Posterior vena cava (tissue), 2 donors: ENCODE data around the gene PAPPA. TPM values are rescaled to one million over a fixed set of nuclear protein-coding genes. Genes with fewer than 3 reads are reported as not detected.

Experiments used
- DNase-seq: peaks from one replicate; pipeline ENCODE4 v3.0.0-alpha.2; 2020; ENCODE audit warnings: low spot score
- intact Hi-C, 2 donors: fragments of 100-400 bp; cut with DNase I; formaldehyde crosslinking; loops; one replicate each; pipeline versions ENCODE4 v1.14.1 to v1.14.2; 2022 to 2023
- total RNA-seq, 2 donors: library from RNA; stranded (reverse); fragmentation: NEBNext Ultra II Directional; extraction: Animal tissue kit (Norgen Biotek cat#: 25700); gene quantifications; one replicate each; pipeline ENCODE4 v1.2.1, GENCODE V29; 2021
- donor health status: DM: yes; HTN: yes; CAD: no.
- donor health status: DM: yes; HTN: yes; CAD: no.

The PAPPA gene
- total RNA-seq, 2 donors from 2014 or later = 9.9 to 15.3 TPM

- no peak for DNase-seq
- intact Hi-C loops = no loop called here
These were observed 14.6 kb downstream of the PAPPA start for GRCh38 chr9:116168231-116168630.

DNA sequence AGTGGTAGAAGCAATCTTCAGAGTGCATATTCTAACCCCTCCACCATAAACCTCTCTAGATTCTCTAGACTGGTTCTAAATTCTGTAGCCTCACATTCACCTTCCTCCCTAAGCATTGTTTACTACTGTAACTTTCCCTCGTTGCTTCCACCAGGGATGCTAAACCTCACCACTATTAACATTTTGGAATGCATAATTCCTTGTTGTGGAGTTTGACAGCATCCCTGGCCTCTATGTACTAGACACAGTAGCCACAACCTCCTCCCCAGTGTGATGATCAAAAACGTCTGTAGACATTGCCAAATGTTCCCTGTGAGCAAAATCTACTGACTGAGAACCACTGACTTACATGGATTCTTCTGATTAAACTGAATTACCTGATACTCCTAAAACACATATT lies 18.6 kb downstream of the PAPPA start:
- DNase-seq = no peak
- intact Hi-C loops = no loop called here

GRCh38 chr9:116174347-116174746 lies 20.8 kb downstream of the PAPPA start:
- DNase-seq = no peak
- intact Hi-C loops = no loop called here

- intact Hi-C loops = loop anchor here in 1 of 2 donors (5.0 kb wide), 1 partner anchor 982 kb away; no protein-coding TSS in a partner anchor
- no peak for DNase-seq
These were observed 22.0 kb downstream of the PAPPA start for GRCh38 chr9:116175614-116176013.

DNA sequence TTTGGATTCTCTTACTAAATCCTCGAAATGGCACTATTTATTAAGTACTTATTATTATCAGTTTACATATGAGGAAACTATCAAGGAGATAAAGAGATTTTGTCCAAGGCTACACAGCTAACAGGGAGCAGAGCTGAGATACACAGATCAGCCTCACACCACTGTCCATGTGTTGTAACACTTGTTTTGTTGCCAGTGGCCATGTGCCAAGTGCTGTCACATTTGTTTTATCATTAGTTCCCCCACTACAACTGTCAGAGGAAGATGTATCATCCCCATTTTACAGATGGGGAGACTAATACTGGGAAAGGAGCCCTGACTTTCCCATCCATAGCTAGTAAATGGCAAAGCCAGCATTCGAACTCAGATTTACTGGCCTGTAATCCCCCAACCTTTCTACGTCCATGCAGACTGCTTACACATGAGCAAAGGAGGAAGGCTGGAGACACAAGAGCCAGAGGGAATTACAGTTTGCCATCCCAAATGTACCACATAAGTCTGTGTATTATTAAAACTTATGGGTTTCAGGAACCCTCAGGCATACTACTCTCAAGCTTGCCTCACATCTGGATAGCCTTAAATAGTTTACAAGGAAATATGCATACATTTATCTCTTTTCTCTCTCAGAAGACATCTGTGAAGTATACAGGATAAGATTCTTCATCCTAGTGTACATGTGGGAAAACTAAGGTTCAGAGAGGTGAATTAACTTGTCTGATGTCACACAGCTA lies 25.1 kb downstream of the PAPPA start:
- no peak for DNase-seq

GRCh38 chr9:116179568-116179967 lies 26.0 kb downstream of the PAPPA start:
- intact Hi-C loops = loop anchor here in 1 of 2 donors (5.0 kb wide), 1 partner anchor 978 kb away; no protein-coding TSS in a partner anchor
- DNase-seq = no peak

More for the DNA sequence above, 25.1 kb downstream of the PAPPA start:
- intact Hi-C loops = loop anchor here in 1 of 2 donors (5.0 kb wide), 1 partner anchor 979 kb away; no protein-coding TSS in a partner anchor

- intact Hi-C loops = no loop called here
- no peak for DNase-seq
These were observed 28.4 kb downstream of the PAPPA start for GRCh38 chr9:116181853-116182610.

DNA sequence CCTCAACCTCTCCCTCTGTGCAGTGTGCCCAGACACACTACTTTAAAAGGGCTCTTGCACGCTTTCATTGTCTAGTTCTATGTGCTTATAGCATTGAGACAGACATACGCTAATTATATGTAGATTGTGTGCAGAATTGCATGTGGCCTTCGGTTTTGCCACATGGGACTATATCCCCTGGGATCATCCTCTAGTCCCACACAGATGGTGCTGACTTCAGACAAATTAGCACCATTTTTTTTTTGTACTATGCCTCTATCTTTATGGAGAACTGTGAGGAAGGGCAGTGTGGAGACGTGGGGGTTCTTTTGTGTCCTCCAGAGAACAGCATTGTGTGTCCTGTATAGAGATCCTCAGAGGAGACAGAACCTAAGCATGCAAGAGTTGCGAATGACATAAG lies 29.3 kb downstream of the PAPPA start:
- intact Hi-C loops = no loop called here
- DNase-seq = no peak

GRCh38 chr9:116187570-116188170 lies 34.1 kb downstream of the PAPPA start:
- intact Hi-C loops = no loop called here
- DNase-seq = no peak

GRCh38 chr9:116189683-116190082 lies 36.1 kb downstream of the PAPPA start:
- intact Hi-C loops = no loop called here
- no peak for DNase-seq

- DNase-seq = no peak
- intact Hi-C loops = no loop called here
These were observed 37.2 kb downstream of the PAPPA start for GRCh38 chr9:116190637-116191396.

DNA sequence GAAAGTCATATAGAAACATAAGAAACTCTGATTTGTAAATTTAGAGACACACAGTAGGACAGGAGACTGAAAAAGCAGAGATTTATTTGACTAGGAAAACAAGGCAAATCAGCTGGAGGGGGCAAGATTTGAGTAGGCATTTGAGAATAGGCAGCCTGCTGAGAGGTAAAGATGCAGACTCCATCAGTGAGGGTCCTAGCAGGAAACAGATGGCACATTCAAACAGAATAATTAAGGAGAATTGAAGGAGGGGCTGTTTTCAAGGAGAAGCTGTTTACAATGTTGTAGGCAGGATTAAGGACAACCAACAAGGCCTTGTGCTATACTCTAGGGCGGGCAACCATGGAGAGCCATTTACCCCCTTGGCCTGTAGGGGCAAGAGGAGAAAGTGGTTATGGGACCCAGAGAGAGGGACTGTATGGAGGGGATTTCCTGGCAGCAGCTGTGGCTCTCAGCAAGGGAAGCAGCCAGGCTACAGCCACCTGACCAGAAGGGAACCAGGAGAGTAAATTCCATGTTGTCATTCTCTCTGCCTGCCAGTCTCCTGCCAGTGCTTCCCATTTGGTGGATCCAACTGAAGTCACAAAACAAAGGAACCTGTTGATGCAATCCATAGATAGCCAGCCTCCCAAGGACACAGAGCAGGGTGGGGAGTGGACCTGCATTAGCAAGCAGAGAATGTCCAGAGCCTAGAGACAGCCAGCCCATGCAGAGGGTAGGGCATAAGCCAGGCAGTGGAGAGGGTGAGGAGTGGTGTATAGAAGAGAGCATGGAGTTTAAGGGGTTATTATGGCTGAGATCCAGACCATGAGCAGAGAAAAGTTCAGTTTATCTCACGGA lies 38.2 kb downstream of the PAPPA start:
- intact Hi-C loops = no loop called here
- DNase-seq = no peak

DNA sequence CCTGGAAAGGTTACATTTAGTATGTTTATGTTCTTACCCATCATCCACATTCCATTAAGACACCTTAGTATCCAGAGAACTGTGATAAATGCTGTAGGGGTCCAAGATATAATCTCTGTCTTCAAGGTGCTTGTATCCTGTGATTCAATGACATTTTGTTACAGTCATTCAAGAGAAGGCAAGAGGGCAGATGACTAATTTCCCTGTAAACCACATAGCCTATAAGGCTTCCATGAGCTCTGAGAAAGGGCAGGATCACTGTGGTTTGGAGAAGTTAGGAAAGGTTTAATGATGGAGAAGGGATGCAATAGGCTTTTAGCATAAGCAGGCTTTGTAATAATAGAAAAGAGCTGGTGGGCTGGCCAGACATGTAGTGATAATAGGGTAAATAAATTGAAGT lies 40.0 kb downstream of the PAPPA start:
- no peak for DNase-seq
- intact Hi-C loops = no loop called here

GRCh38 chr9:116196806-116197205 lies 43.2 kb downstream of the PAPPA start:
- intact Hi-C loops = no loop called here

GRCh38 chr9:116198344-116198743 lies 44.8 kb downstream of the PAPPA start:
- intact Hi-C loops = no loop called here
- no peak for DNase-seq

More at GRCh38 chr9:116196806-116197205, 43.2 kb downstream of the PAPPA start:
- no peak for DNase-seq

- DNase-seq = no peak
- intact Hi-C loops = no loop called here
These were observed 48.8 kb downstream of the PAPPA start for GRCh38 chr9:116202219-116202912.

DNA sequence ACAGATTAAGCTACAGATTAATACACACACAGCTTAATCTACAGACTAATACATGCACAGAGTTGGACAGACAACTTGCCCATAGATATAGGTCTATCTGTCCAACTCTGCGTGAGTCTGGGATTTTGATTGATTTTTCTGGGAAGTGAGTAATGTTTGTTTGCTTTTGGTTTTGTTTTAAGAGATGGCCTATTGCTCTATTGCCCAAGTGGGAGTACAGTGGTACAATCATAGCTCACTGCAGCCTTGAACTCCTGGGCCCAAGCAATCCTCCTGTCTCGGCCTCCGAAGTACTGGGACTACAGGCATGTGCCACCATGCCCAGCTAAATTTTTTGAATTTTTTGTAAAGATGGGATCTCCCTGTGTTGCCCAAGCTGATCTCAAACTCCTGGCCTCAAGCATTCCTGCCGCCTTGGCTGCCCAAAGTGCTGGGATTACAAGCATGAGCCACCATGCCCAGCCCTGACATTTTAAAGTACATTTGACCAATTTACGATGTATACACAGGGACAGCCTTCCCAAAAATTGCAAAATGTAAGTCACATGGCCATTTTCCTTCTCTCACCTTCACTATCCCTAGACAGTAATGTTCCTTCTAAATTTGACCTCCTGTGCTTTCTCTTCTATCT lies 50.8 kb downstream of the PAPPA start:
- no peak for DNase-seq
- intact Hi-C loops = no loop called here
